ENCODE data around the gene DTYMK. TPM values are rescaled to one million over a fixed set of nuclear protein-coding genes. Genes with fewer than 3 reads are reported as not detected.

Gene DTYMK
- total RNA-seq, 4 donors from 2014 or later: 7.7 to 18.7 (median 11.0) TPM

- no peaks in the 10 kb centered on the region for H3K9me3 ChIP-seq
- H3K36me3 ChIP-seq: peaks cover 0 to 25% of the 10 kb centered on the region in 2 donors
- TF ChIP-seq, protein P1, sequence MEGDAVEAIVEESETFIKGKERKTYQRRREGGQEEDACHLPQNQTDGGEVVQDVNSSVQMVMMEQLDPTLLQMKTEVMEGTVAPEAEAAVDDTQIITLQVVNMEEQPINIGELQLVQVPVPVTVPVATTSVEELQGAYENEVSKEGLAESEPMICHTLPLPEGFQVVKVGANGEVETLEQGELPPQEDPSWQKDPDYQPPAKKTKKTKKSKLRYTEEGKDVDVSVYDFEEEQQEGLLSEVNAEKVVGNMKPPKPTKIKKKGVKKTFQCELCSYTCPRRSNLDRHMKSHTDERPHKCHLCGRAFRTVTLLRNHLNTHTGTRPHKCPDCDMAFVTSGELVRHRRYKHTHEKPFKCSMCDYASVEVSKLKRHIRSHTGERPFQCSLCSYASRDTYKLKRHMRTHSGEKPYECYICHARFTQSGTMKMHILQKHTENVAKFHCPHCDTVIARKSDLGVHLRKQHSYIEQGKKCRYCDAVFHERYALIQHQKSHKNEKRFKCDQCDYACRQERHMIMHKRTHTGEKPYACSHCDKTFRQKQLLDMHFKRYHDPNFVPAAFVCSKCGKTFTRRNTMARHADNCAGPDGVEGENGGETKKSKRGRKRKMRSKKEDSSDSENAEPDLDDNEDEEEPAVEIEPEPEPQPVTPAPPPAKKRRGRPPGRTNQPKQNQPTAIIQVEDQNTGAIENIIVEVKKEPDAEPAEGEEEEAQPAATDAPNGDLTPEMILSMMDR (IDR thresholded peaks at IDR 0.05): peak in 1 of 4 experiments; percentile 36
- TF ChIP-seq POLR2AphosphoS5 (IDR thresholded peaks at IDR 0.05) (peak; percentile 75), POLR2A (IDR thresholded peaks at IDR 0.05) (peak; percentile 88 to 92), EP300 (IDR thresholded peaks at IDR 0.05) (no peak)
- peak within 1 kb of the TSS; percentile 72 to 91 for H3K4me3 ChIP-seq
- peak within 1 kb of the TSS; percentile 94 to 97 (median 95) for H3K27ac ChIP-seq
- no peaks in the 10 kb centered on the region for H3K27me3 ChIP-seq
- no CpG with 5 or more reads among the region's 96 CpGs for WGBS, 2 donors (ENCODE audit: low coverage in 1 of 2)
- peak; percentile 93 for ATAC-seq
- H3K4me1 ChIP-seq: peaks cover 0 to 34% (median 8%) of the 10 kb centered on the region in 3 donors
Measured at GRCh38 chr2:241701399-241702154, 15.0 kb upstream of the DTYMK start, which contains the start of gene ING5. ING5 (plus strand) TSS chr2:241702039; CDS start chr2:241702066, 27 bp downstream.

DNA sequence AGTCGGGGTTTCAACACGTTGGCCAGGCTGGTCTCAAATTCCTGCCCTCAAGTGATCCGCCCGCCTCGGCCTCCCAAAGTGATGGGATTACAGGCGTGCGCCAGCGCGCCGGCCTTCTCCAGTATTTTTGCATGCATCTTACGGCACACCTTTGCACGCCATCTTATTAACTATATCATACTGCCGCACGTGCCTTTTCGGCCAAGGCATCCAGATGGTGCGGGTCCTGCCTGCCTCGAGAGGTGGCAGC lies 14.5 kb upstream of the DTYMK start:
- ATAC-seq: no peak
- Histone ChIP-seq H3K36me3 (peaks cover 0 to 22% of the 10 kb centered on the region in 2 donors), H3K9me3 (no peaks in the 10 kb centered on the region), H3K4me3 (peak overlapping the region; percentile 72 to 76), H3K27ac (peak overlapping the region; percentile 94 to 97 (median 95)), H3K4me1 (peaks cover 0 to 34% (median 8%) of the 10 kb centered on the region in 3 donors), H3K27me3 (no peaks in the 10 kb centered on the region)
- WGBS, 2 donors (ENCODE audit: low coverage in 1 of 2): 0 to 13% methylated on average over 2 to 4 of the region's 17 CpGs
- no peak for TF ChIP-seq POLR2AphosphoS5 (IDR thresholded peaks at IDR 0.05)
- TF ChIP-seq, protein P1 (IDR thresholded peaks at IDR 0.05): peak in 2 of 4 experiments; percentile 58 to 59
- TF ChIP-seq EP300 (IDR thresholded peaks at IDR 0.05): no peak
- no peak for TF ChIP-seq POLR2A (IDR thresholded peaks at IDR 0.05)

DNA sequence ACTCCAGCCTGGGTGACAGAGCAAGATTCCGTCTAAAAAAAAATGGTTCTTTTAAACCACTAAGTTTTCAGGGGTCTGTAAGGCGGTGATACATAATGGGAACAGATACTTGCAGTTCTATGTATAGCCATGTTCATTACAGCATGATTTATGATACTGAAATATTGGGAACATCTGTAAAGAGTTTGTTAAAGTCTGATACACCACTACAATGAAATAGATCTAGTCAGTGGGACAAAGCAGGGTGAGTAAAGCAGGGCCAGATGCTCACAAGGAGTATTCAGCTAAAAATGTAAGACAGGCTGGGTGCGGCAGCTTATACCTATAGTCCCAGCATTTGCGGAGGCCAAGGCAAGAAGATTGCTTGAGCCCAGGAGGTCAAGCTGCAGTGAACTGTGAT lies 9.0 kb upstream of the DTYMK start:
- TF ChIP-seq POLR2AphosphoS5 (IDR thresholded peaks at IDR 0.05): no peak
- TF ChIP-seq EP300 (IDR thresholded peaks at IDR 0.05): no peak
- TF ChIP-seq, protein P1 (IDR thresholded peaks at IDR 0.05): no peak
- no peak for TF ChIP-seq POLR2A (IDR thresholded peaks at IDR 0.05)
- Histone ChIP-seq H3K4me1 (peaks cover 0 to 6% (median 0%) of the 10 kb centered on the region in 3 donors), H3K9me3 (no peaks in the 10 kb centered on the region), H3K27ac (no peak overlapping the region), H3K27me3 (no peaks in the 10 kb centered on the region), H3K36me3 (peaks cover 0 to 53% of the 10 kb centered on the region in 2 donors), H3K4me3 (no peak overlapping the region)
- no peak for ATAC-seq
- 87 to 92% methylated on average over 2 to 4 of the region's 4 CpGs for WGBS, 2 donors (ENCODE audit: low coverage in 1 of 2)

DNA sequence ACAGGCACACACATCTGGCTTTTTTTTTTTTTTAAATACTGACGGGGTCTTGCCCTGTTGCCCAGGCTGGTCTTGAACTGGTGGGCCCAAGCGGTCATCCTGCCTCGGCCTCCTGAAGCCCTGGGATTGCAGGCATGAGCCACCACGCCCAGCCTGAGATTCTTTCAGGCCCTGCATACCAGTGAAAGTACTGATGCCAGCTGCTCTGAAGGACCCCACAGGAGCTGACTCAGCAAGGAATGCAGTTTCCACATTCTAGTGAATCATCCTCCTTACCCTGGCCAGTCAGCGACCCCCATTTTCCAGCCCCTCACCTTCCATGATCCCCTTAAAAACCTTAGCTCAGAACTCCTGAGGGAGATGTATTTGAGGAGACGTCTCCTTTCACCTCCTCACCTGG lies 5.8 kb upstream of the DTYMK start:
- Histone ChIP-seq H3K4me3 (no peak overlapping the region), H3K27me3 (no peaks in the 10 kb centered on the region), H3K9me3 (no peaks in the 10 kb centered on the region), H3K4me1 (peaks cover 0 to 30% (median 12%) of the 10 kb centered on the region in 3 donors), H3K27ac (no peak overlapping the region), H3K36me3 (peaks cover 0 to 63% of the 10 kb centered on the region in 2 donors)
- 80 to 81% methylated on average over 1 to 3 of the region's 6 CpGs for WGBS, 2 donors (ENCODE audit: low coverage in 1 of 2)
- no peak for TF ChIP-seq EP300 (IDR thresholded peaks at IDR 0.05)
- TF ChIP-seq POLR2A (IDR thresholded peaks at IDR 0.05): no peak
- TF ChIP-seq POLR2AphosphoS5 (IDR thresholded peaks at IDR 0.05): no peak
- TF ChIP-seq, protein P1 (IDR thresholded peaks at IDR 0.05): no peak
- no peak for ATAC-seq

Measured in gastroesophageal sphincter (tissue), 4 donors.